A549 (cell line): ENCODE data around the gene MPRIP. TPM values are rescaled to one million over a fixed set of nuclear protein-coding genes. Genes with fewer than 3 reads are reported as not detected.
A peak's percentile ranks its signal among the peaks of the same experiment; 100 is the strongest.
"Not testable (repeated sequence)": the region's sequence is repeated elsewhere in the genome, so short reads cannot be mapped to it uniquely, and the experiment has no call there.

Experiments used
- ATAC-seq, 2 experiments: fragments of 200-7000 bp in 1 of 2; fragments of >200 bp in 1 of 2; cut with Nextera tagmentation in 1 of 2; cut with Tn5 transposase in 1 of 2; 3 replicates each; pipeline versions ENCODE4 v1.8.0 to v1.9.1; 2018 to 2020; ENCODE audit warnings: mild to moderate bottlenecking in 1 of 2, moderate library complexity in 1 of 2
- CTCF ChIA-PET: fragments of 300-600 bp; sonication (Branson Sonifier 250); formaldehyde crosslinking; extraction: SDS; loops from one replicate; lab custom pipeline; 2021; ENCODE audit warnings: antibody characterized with exemption, inconsistent platforms; lab: Yijun Ruan, JAX
- POLR2A ChIA-PET: fragments of 350-600 bp; formaldehyde crosslinking; extraction: SDS; loops from one replicate; lab custom pipeline; 2021; ENCODE audit warnings: antibody characterized with exemption, inconsistent platforms; lab: Yijun Ruan, JAX
- DNase-seq, 2 experiments: peaks; one replicate each; pipeline versions ENCODE4 v3.0.0 to v3.0.0-alpha.2; 2011 to 2016; ENCODE audit warnings: low read depth in 1 of 2, low spot score in 1 of 2
- FAIRE-seq: peaks from 2 replicates; lab custom pipeline; 2011; peaks lifted over from hg19 to GRCh38; lab: Jason Lieb, UNC
- H3K27ac ChIP-seq, 2 experiments: fragments of >200 bp; sonication (Bioruptor Twin); formaldehyde crosslinking; 3 replicates each; pipeline ENCODE4 v1.5.1; 2016 to 2017
- H3K4me1 ChIP-seq: fragments of >200 bp; sonication (Bioruptor Twin); formaldehyde crosslinking; 3 replicates; pipeline ENCODE4 v1.6.1; 2016
- H3K4me2 ChIP-seq: fragments of >200 bp; sonication (Bioruptor Twin); formaldehyde crosslinking; 3 replicates; pipeline ENCODE4 v1.6.1; 2016
- H3K4me3 ChIP-seq: fragments of >200 bp; sonication (Bioruptor Twin); formaldehyde crosslinking; 3 replicates; pipeline ENCODE4 v1.5.1; 2016
- H3K9me3 ChIP-seq: fragments of >200 bp; sonication (Bioruptor Twin); formaldehyde crosslinking; 3 replicates; pipeline ENCODE4 v1.6.1; 2016
- ATOH8 ChIP-seq: fragments of 250-450 bp; sonication (Bioruptor Pico); IDR thresholded peaks from 2 replicates; pipeline ENCODE4 v1.5.0; 2020; ENCODE audit warnings: low read depth, mild to moderate bottlenecking, moderate library complexity
- CEBPB ChIP-seq, 2 experiments: fragments of >200 bp in 1 of 2; sonication (Bioruptor Twin) in 1 of 2; formaldehyde crosslinking in 1 of 2; IDR thresholded peaks; 2 replicates each; pipeline ENCODE4 v1.6.1; 2012 to 2016
- FOSL2 ChIP-seq, 2 experiments: fragments of 450-650 bp in 1 of 2; fragments of >200 bp in 1 of 2; sonication (Bioruptor Twin) in 1 of 2; formaldehyde crosslinking; IDR thresholded peaks; 2 replicates each; pipeline versions ENCODE4 v1.5.0 to v1.6.1; 2016 to 2020; ENCODE audit warnings: mild to moderate bottlenecking in 1 of 2, moderate library complexity in 1 of 2
- HOXB5 ChIP-seq: fragments of 250-450 bp; sonication (Bioruptor Pico); IDR thresholded peaks from 2 replicates; pipeline ENCODE4 v1.5.0; 2020; ENCODE audit warnings: mild to moderate bottlenecking, moderate library complexity
- JUNB ChIP-seq: fragments of >200 bp; sonication (Bioruptor Twin); formaldehyde crosslinking; IDR thresholded peaks from 2 replicates; pipeline ENCODE4 v1.6.1; 2016
- MAX ChIP-seq: IDR thresholded peaks from 2 replicates; pipeline ENCODE4 v1.6.1; 2012
- USF2 ChIP-seq: fragments of 450-650 bp; IDR thresholded peaks from 2 replicates; pipeline ENCODE4 v1.6.1; 2014; ENCODE audit warnings: antibody characterized with exemption
- WGBS: methylation state at CpG from one replicate; pipeline ENCODE4 v1.1.6; 2017; ENCODE audit errors: missing lambda C conversion rate; 5-methylcytosine and 5-hydroxymethylcytosine counted together
- polyA plus RNA-seq, 4 experiments: library from polyadenylated mRNA; depleted of rRNA in 3 of 4; stranded (reverse); fragments of >200 nt; fragmentation: RNase III in 1 of 4; extraction: RNeasy Plus Mini Kit Qiagen cat#74134 plus additional on column Dnase treatment in 1 of 4; gene quantifications; 2 replicates in 3 of 4; 3 replicates in 1 of 4; pipeline ENCODE4 v1.2.3, GENCODE V29; 2011 to 2017

The MPRIP gene
- polyA plus RNA-seq, 2 of the 4 experiments (the other 2 are of a cell fraction) = 147 to 228 TPM

GRCh38 chr17:17013828-17014747, 28.2 kb upstream of the MPRIP start:
- TF ChIP-seq HOXB5 (CRISPR knock-in tag) = 0 out of 2 replicates have a peak, but pooled peaks have one; percentile 12
- TF ChIP-seq, all 56 proteins: peak for 1; not testable (repeated sequence) for 55
- Histone ChIP-seq H3K4me2 (peak overlapping the region; percentile 50), H3K27ac (peak overlapping the region; percentile 94 to 98), H3K4me1 (peaks cover 58% of the 10 kb centered on the region)
- FAIRE-seq, DNase-seq, ATAC-seq, H3K9me3 ChIP-seq, CTCF ChIA-PET, H3K4me3 ChIP-seq: not testable (repeated sequence)
- POLR2A ChIA-PET = interaction anchor here (1.1 kb wide), 1 partner anchor 14 kb away, joined by 8 read pairs; no protein-coding TSS in a partner anchor
- WGBS = 77% methylated on average over 14 of the region's 14 CpGs

GRCh38 chr17:17014748-17015124, 27.5 kb upstream of the MPRIP start:
- peak; percentile 39; the same call in 1 of the 2 replicates for TF ChIP-seq MAX
- TF ChIP-seq HOXB5 (CRISPR knock-in tag) = 0 out of 2 replicates have a peak, but pooled peaks have one; percentile 2
- TF ChIP-seq ATOH8 (CRISPR knock-in tag) = peak; percentile 7; the same call in 1 of the 2 replicates
- H3K9me3 ChIP-seq; FAIRE-seq; H3K4me3 ChIP-seq; ATAC-seq; TF ChIP-seq FOSL2 (IDR thresholded peaks at IDR 0.05): not testable (repeated sequence)
- peak; percentile 56 for TF ChIP-seq FOSL2 (CRISPR knock-in tag; IDR thresholded peaks at IDR 0.05)
- peak; percentile 13; the same call in 1 of the 2 replicates for TF ChIP-seq USF2
- WGBS = 29% methylated on average over 8 of the region's 9 CpGs
- DNase-seq = peak in 1 of 2 experiments; percentile 66
- Histone ChIP-seq H3K27ac (peak overlapping the region; percentile 94 to 98), H3K4me1 (peaks cover 58% of the 10 kb centered on the region), H3K4me2 (peak overlapping the region; percentile 50)
- ChIA-PET POLR2A (interaction anchor here (1.1 kb wide), 1 partner anchor 13 kb away, joined by 8 read pairs; no protein-coding TSS in a partner anchor), CTCF (interaction anchor here (0.9 to 1.6 kb wide), 3 partner anchors 9 to 23 kb away, joined by 3 to 5 read pairs (median 4); no protein-coding TSS in a partner anchor)

- POLR2A ChIA-PET = interaction anchor here (1.1 kb wide), 1 partner anchor 13 kb away, joined by 8 read pairs; no protein-coding TSS in a partner anchor
- 94% methylated on average over 6 of the region's 6 CpGs for WGBS
- peak in 1 of 2 experiments; percentile 42; a peak in 1 of 4 replicates for TF ChIP-seq CEBPB (IDR thresholded peaks at IDR 0.05)
- no peak for TF ChIP-seq JUNB
- TF ChIP-seq, all 56 proteins: peak for 1
- Histone ChIP-seq H3K4me1 (peaks cover 61% of the 10 kb centered on the region), H3K9me3 (no peaks in the 10 kb centered on the region), H3K4me2 (peak overlapping the region; percentile 50), H3K27ac (peak overlapping the region; percentile 94 to 98), H3K4me3 (no peak overlapping the region)
- FAIRE-seq = no peak
- no peak for DNase-seq
- no peak for ATAC-seq
- CTCF ChIA-PET = interaction anchor here (0.9 to 1.6 kb wide), 3 partner anchors 10 to 24 kb away, joined by 3 to 5 read pairs (median 4); no protein-coding TSS in a partner anchor
These were observed 27.0 kb upstream of the MPRIP start for GRCh38 chr17:17015230-17015629.

GRCh38 chr17:17016199-17017197, 25.8 kb upstream of the MPRIP start:
- ATAC-seq, H3K4me3 ChIP-seq, FAIRE-seq, DNase-seq, H3K4me2 ChIP-seq, H3K9me3 ChIP-seq: not testable (repeated sequence)
- H3K27ac ChIP-seq = peak overlapping the region; percentile 94 to 98
- peaks cover 67% of the 10 kb centered on the region for H3K4me1 ChIP-seq
- ChIA-PET CTCF (interaction anchor here (0.6 to 2.4 kb wide), 6 partner anchors 11 to 552 kb away, joined by 3 to 13 read pairs (median 4); no protein-coding TSS in a partner anchor), POLR2A (interaction anchor here (1.6 kb wide), 1 partner anchor 11 kb away, joined by 3 read pairs; no protein-coding TSS in a partner anchor)
- 84% methylated on average over 8 of the region's 8 CpGs for WGBS
